ENCODE data around the gene ZNF143. TPM values are rescaled to one million over a fixed set of nuclear protein-coding genes. Genes with fewer than 3 reads are reported as not detected.

ZNF143 gene
- total and polyA plus RNA-seq, 2 of the 13 experiments (the other 11 are each of a cell fraction or from before 2014, with no cell fraction given) = 22.4 to 35.6 TPM

DNA sequence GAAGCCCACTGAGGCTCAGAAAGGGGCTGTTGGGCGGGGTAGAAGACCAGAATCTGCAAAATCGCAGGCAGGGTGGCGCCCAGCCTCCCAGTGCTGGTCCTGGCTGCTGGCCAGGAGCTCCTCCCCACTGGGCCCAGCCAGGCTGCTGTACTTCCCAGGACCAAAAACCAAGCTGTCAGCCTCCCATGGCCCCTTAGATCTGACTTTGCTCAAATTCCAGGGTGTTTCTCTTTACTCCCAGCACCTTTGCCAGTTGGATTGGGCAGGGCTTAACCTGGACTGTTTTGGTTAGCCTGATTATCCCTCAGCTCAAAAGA is 68.5 kb downstream of the ZNF143 start (continued):
- TF ChIP-seq, protein P1, sequence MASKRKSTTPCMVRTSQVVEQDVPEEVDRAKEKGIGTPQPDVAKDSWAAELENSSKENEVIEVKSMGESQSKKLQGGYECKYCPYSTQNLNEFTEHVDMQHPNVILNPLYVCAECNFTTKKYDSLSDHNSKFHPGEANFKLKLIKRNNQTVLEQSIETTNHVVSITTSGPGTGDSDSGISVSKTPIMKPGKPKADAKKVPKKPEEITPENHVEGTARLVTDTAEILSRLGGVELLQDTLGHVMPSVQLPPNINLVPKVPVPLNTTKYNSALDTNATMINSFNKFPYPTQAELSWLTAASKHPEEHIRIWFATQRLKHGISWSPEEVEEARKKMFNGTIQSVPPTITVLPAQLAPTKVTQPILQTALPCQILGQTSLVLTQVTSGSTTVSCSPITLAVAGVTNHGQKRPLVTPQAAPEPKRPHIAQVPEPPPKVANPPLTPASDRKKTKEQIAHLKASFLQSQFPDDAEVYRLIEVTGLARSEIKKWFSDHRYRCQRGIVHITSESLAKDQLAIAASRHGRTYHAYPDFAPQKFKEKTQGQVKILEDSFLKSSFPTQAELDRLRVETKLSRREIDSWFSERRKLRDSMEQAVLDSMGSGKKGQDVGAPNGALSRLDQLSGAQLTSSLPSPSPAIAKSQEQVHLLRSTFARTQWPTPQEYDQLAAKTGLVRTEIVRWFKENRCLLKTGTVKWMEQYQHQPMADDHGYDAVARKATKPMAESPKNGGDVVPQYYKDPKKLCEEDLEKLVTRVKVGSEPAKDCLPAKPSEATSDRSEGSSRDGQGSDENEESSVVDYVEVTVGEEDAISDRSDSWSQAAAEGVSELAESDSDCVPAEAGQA (IDR thresholded peaks at IDR 0.05; ENCODE audit: low read depth) = no peak
- TF ChIP-seq, protein P1 (CRISPR knock-in tag; IDR thresholded peaks at IDR 0.05; ENCODE audit: borderline replicate concordance) = no peak
- TF ChIP-seq, protein P2, sequence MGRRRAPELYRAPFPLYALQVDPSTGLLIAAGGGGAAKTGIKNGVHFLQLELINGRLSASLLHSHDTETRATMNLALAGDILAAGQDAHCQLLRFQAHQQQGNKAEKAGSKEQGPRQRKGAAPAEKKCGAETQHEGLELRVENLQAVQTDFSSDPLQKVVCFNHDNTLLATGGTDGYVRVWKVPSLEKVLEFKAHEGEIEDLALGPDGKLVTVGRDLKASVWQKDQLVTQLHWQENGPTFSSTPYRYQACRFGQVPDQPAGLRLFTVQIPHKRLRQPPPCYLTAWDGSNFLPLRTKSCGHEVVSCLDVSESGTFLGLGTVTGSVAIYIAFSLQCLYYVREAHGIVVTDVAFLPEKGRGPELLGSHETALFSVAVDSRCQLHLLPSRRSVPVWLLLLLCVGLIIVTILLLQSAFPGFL (CRISPR knock-in tag; IDR thresholded peaks at IDR 0.05) = no peak
- TF ChIP-seq, protein P3, sequence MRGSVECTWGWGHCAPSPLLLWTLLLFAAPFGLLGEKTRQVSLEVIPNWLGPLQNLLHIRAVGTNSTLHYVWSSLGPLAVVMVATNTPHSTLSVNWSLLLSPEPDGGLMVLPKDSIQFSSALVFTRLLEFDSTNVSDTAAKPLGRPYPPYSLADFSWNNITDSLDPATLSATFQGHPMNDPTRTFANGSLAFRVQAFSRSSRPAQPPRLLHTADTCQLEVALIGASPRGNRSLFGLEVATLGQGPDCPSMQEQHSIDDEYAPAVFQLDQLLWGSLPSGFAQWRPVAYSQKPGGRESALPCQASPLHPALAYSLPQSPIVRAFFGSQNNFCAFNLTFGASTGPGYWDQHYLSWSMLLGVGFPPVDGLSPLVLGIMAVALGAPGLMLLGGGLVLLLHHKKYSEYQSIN (CRISPR knock-in tag; IDR thresholded peaks at IDR 0.05; ENCODE audit: borderline replicate concordance) = no peak
- TF ChIP-seq, protein P4, sequence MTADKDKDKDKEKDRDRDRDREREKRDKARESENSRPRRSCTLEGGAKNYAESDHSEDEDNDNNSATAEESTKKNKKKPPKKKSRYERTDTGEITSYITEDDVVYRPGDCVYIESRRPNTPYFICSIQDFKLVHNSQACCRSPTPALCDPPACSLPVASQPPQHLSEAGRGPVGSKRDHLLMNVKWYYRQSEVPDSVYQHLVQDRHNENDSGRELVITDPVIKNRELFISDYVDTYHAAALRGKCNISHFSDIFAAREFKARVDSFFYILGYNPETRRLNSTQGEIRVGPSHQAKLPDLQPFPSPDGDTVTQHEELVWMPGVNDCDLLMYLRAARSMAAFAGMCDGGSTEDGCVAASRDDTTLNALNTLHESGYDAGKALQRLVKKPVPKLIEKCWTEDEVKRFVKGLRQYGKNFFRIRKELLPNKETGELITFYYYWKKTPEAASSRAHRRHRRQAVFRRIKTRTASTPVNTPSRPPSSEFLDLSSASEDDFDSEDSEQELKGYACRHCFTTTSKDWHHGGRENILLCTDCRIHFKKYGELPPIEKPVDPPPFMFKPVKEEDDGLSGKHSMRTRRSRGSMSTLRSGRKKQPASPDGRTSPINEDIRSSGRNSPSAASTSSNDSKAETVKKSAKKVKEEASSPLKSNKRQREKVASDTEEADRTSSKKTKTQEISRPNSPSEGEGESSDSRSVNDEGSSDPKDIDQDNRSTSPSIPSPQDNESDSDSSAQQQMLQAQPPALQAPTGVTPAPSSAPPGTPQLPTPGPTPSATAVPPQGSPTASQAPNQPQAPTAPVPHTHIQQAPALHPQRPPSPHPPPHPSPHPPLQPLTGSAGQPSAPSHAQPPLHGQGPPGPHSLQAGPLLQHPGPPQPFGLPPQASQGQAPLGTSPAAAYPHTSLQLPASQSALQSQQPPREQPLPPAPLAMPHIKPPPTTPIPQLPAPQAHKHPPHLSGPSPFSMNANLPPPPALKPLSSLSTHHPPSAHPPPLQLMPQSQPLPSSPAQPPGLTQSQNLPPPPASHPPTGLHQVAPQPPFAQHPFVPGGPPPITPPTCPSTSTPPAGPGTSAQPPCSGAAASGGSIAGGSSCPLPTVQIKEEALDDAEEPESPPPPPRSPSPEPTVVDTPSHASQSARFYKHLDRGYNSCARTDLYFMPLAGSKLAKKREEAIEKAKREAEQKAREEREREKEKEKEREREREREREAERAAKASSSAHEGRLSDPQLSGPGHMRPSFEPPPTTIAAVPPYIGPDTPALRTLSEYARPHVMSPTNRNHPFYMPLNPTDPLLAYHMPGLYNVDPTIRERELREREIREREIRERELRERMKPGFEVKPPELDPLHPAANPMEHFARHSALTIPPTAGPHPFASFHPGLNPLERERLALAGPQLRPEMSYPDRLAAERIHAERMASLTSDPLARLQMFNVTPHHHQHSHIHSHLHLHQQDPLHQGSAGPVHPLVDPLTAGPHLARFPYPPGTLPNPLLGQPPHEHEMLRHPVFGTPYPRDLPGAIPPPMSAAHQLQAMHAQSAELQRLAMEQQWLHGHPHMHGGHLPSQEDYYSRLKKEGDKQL (CRISPR knock-in tag; IDR thresholded peaks at IDR 0.05; ENCODE audit: low read depth) = no peak
- TF ChIP-seq JUND (CRISPR knock-in tag; IDR thresholded peaks at IDR 0.05) = no peak
- TF ChIP-seq, protein P5, sequence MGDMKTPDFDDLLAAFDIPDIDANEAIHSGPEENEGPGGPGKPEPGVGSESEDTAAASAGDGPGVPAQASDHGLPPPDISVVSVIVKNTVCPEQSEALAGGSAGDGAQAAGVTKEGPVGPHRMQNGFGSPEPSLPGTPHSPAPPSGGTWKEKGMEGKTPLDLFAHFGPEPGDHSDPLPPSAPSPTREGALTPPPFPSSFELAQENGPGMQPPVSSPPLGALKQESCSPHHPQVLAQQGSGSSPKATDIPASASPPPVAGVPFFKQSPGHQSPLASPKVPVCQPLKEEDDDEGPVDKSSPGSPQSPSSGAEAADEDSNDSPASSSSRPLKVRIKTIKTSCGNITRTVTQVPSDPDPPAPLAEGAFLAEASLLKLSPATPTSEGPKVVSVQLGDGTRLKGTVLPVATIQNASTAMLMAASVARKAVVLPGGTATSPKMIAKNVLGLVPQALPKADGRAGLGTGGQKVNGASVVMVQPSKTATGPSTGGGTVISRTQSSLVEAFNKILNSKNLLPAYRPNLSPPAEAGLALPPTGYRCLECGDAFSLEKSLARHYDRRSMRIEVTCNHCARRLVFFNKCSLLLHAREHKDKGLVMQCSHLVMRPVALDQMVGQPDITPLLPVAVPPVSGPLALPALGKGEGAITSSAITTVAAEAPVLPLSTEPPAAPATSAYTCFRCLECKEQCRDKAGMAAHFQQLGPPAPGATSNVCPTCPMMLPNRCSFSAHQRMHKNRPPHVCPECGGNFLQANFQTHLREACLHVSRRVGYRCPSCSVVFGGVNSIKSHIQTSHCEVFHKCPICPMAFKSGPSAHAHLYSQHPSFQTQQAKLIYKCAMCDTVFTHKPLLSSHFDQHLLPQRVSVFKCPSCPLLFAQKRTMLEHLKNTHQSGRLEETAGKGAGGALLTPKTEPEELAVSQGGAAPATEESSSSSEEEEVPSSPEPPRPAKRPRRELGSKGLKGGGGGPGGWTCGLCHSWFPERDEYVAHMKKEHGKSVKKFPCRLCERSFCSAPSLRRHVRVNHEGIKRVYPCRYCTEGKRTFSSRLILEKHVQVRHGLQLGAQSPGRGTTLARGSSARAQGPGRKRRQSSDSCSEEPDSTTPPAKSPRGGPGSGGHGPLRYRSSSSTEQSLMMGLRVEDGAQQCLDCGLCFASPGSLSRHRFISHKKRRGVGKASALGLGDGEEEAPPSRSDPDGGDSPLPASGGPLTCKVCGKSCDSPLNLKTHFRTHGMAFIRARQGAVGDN (CRISPR knock-in tag; IDR thresholded peaks at IDR 0.05) = peak; percentile 48
- no peak for TF ChIP-seq FOXC1 (CRISPR knock-in tag; IDR thresholded peaks at IDR 0.05; ENCODE audit: borderline replicate concordance)
- TF ChIP-seq ZNF572 (CRISPR knock-in tag; IDR thresholded peaks at IDR 0.05) = no peak
- TF ChIP-seq FOXP1 (IDR thresholded peaks at IDR 0.05) = no peak
- TF ChIP-seq FOXP1 (CRISPR knock-in tag; IDR thresholded peaks at IDR 0.05) = no peak
- TF ChIP-seq ZNF292 (CRISPR knock-in tag; IDR thresholded peaks at IDR 0.05; ENCODE audit: borderline replicate concordance, low read depth) = peak; percentile 49; the same call in 1 of the 2 replicates
